Ovary (tissue), 3 donors: ENCODE measurements around the gene ZDHHC22.

Source experiments
- EP300 ChIP-seq: sonication (generic); formaldehyde crosslinking; IDR thresholded peaks from one replicate; pipeline ENCODE4 v1.6.1; 2017; ENCODE audit warnings: antibody characterized with exemption
- POLR2A ChIP-seq: fragments of 450-650 bp; IDR thresholded peaks from one replicate; pipeline ENCODE4 v1.6.1; 2017; ENCODE audit warnings: antibody characterized with exemption, mild to moderate bottlenecking, moderate library complexity
- TF ChIP-seq, protein P1 (sequence below), 3 donors: fragments of 450-650 bp in 2 of 3; fragments of 200-600 bp in 1 of 3; IDR thresholded peaks; one replicate each; pipeline versions ENCODE4 v1.5.1 to v1.8.0; 2016 to 2022; ENCODE audit warnings: antibody characterized with exemption in 3 of 3, mild to moderate bottlenecking in 1 of 3
- donor health status: DM: no; HTN: no; CAD: no.

DNA sequence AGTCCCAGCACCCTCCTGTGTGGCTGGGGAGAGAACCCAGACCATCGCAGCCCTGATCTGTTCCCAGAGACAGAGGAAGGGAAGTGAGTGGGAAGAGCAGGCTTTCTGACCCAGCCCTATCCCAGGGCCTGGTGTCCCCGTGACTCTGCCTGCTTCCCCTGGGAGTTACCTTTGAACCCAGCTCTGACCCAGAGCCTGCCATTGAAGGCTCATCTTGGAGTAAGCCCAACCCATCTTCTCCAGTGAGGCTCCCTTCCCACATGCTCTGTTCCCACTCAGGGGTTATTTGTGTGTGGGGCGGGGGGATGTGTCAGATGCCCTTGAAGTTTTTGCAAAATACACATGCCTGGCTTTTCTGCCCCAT is 46.0 kb upstream of the ZDHHC22 start:
- TF ChIP-seq POLR2A = no peak
- TF ChIP-seq, protein P1, sequence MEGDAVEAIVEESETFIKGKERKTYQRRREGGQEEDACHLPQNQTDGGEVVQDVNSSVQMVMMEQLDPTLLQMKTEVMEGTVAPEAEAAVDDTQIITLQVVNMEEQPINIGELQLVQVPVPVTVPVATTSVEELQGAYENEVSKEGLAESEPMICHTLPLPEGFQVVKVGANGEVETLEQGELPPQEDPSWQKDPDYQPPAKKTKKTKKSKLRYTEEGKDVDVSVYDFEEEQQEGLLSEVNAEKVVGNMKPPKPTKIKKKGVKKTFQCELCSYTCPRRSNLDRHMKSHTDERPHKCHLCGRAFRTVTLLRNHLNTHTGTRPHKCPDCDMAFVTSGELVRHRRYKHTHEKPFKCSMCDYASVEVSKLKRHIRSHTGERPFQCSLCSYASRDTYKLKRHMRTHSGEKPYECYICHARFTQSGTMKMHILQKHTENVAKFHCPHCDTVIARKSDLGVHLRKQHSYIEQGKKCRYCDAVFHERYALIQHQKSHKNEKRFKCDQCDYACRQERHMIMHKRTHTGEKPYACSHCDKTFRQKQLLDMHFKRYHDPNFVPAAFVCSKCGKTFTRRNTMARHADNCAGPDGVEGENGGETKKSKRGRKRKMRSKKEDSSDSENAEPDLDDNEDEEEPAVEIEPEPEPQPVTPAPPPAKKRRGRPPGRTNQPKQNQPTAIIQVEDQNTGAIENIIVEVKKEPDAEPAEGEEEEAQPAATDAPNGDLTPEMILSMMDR (IDR thresholded peaks at IDR 0.05) = no peak
- TF ChIP-seq EP300 = no peak
